Cardiac muscle cell (in vitro differentiated cells and primary cell): ENCODE measurements around the gene CALML6. TPM values are rescaled to one million over a fixed set of nuclear protein-coding genes. Genes with fewer than 3 reads are reported as not detected.

ENCODE experiments used
- DNase-seq, 2 donors: peaks; one replicate each; pipeline versions ENCODE4 v3.0.0 to v3.0.0-alpha.2; 2010 to 2017; ENCODE audit warnings: low read depth in 1 of 2, low spot score in 1 of 2
- H3K27ac ChIP-seq: fragments of 200-600 bp; sonication (generic); 2 replicates; pipeline ENCODE4 v1.5.1; 2016
- H3K27me3 ChIP-seq: fragments of 200-600 bp; sonication (generic); 2 replicates; pipeline ENCODE4 v1.6.0; 2016; ENCODE audit warnings: control low read depth
- H3K36me3 ChIP-seq: fragments of 200-600 bp; sonication (generic); 2 replicates; pipeline ENCODE4 v1.5.1; 2016; ENCODE audit warnings: control low read depth
- H3K4me1 ChIP-seq: fragments of 200-600 bp; sonication (generic); 2 replicates; pipeline ENCODE4 v1.8.1; 2017; ENCODE audit warnings: low read depth, mild to moderate bottlenecking, mixed run types
- H3K4me3 ChIP-seq: fragments of 200-600 bp; sonication (generic); 2 replicates; pipeline ENCODE4 v1.5.1; 2016; ENCODE audit warnings: mild to moderate bottlenecking
- H3K9me3 ChIP-seq: fragments of 200-600 bp; sonication (generic); 2 replicates; pipeline ENCODE4 v1.5.1; 2017; ENCODE audit warnings: low read depth, mild to moderate bottlenecking, control low read depth
- CTCF ChIP-seq: IDR thresholded peaks from 2 replicates; pipeline ENCODE4 v1.5.1; 2012; ENCODE audit warnings: low read depth, mild to moderate bottlenecking, low read length
- polyA plus RNA-seq: library from polyadenylated mRNA; unstranded; fragments of >200 nt; fragmentation: Nextera tagmentation; extraction: Ambion mirVana; gene quantifications from 2 replicates; pipeline ENCODE4 v1.2.1, GENCODE V29; 2016
- total RNA-seq: library from RNA; depleted of rRNA; stranded (reverse); fragments of >200 nt; gene quantifications from 2 replicates; pipeline ENCODE4 v1.2.3, GENCODE V29; 2016

Gene CALML6
- total and polyA plus RNA-seq, 2 experiments from 2014 or later = 0.28 to 0.63 TPM

GRCh38 chr1:1940123-1940425 lies 25.0 kb downstream of the CALML6 start:
- no peak for TF ChIP-seq CTCF

GRCh38 chr1:1941211-1941841 lies 26.3 kb downstream of the CALML6 start:
- no peak for TF ChIP-seq CTCF
- DNase-seq = no peak
- Histone ChIP-seq H3K27ac (no peak overlapping the region), H3K9me3 (no peaks in the 10 kb centered on the region), H3K27me3 (no peaks in the 10 kb centered on the region), H3K4me3 (no peak overlapping the region), H3K4me1 (no peaks in the 10 kb centered on the region), H3K36me3 (no peaks in the 10 kb centered on the region)

More at GRCh38 chr1:1940123-1940425, 25.0 kb downstream of the CALML6 start:
- Histone ChIP-seq H3K4me1 (no peaks in the 10 kb centered on the region), H3K27me3 (no peaks in the 10 kb centered on the region), H3K36me3 (no peaks in the 10 kb centered on the region), H3K4me3 (no peak overlapping the region), H3K27ac (no peak overlapping the region), H3K9me3 (no peaks in the 10 kb centered on the region)
- DNase-seq = no peak

GRCh38 chr1:1941868-1942752 lies 27.1 kb downstream of the CALML6 start:
- H3K4me1 ChIP-seq = peaks cover 3% of the 10 kb centered on the region
- TF ChIP-seq CTCF = no peak
- DNase-seq = no peak
- H3K9me3 ChIP-seq = no peaks in the 10 kb centered on the region
- H3K36me3 ChIP-seq = no peaks in the 10 kb centered on the region
- no peak overlapping the region for H3K4me3 ChIP-seq
- H3K27ac ChIP-seq = no peak overlapping the region
- no peaks in the 10 kb centered on the region for H3K27me3 ChIP-seq

- no peak overlapping the region for H3K4me3 ChIP-seq
- TF ChIP-seq CTCF = no peak
- DNase-seq = no peak
- no peaks in the 10 kb centered on the region for H3K9me3 ChIP-seq
- H3K4me1 ChIP-seq = peaks cover 3% of the 10 kb centered on the region
- no peak overlapping the region for H3K27ac ChIP-seq
- no peaks in the 10 kb centered on the region for H3K27me3 ChIP-seq
- no peaks in the 10 kb centered on the region for H3K36me3 ChIP-seq
Measured at GRCh38 chr1:1942753-1943656, 27.9 kb downstream of the CALML6 start.

- peak; percentile 87 for TF ChIP-seq CTCF
- DNase-seq = peak; percentile 42 to 73
- H3K4me1 ChIP-seq = peaks cover 3% of the 10 kb centered on the region
- H3K27ac ChIP-seq = no peak overlapping the region
- no peaks in the 10 kb centered on the region for H3K27me3 ChIP-seq
- no peaks in the 10 kb centered on the region for H3K36me3 ChIP-seq
- peak overlapping the region; percentile 24 for H3K4me3 ChIP-seq
- no peaks in the 10 kb centered on the region for H3K9me3 ChIP-seq
Measured at GRCh38 chr1:1943834-1944570, 28.9 kb downstream of the CALML6 start.
